Gastroesophageal sphincter (tissue), 3 donors: ENCODE results near the gene DCLK1.

Experiments used
- CTCF ChIP-seq, 4 experiments: fragments of 200-600 bp in 2 of 4; fragments of 450-650 bp in 2 of 4; sonication (generic) in 1 of 4; IDR thresholded peaks; one replicate each; pipeline ENCODE4 v1.5.1; 2017 to 2019; ENCODE audit warnings: antibody characterized with exemption in 4 of 4, mild to moderate bottlenecking in 2 of 4, moderate library complexity in 2 of 4
- EP300 ChIP-seq: sonication (generic); formaldehyde crosslinking; IDR thresholded peaks from one replicate; pipeline ENCODE4 v1.6.1; 2017; ENCODE audit warnings: antibody characterized with exemption, mild to moderate bottlenecking
- POLR2A ChIP-seq, 2 donors: fragments of 450-650 bp; IDR thresholded peaks; one replicate each; pipeline ENCODE4 v1.6.1; 2017; ENCODE audit warnings: antibody characterized with exemption in 2 of 2, mild to moderate bottlenecking in 2 of 2, moderate library complexity in 1 of 2
- POLR2AphosphoS5 ChIP-seq: sonication (generic); formaldehyde crosslinking; IDR thresholded peaks from one replicate; pipeline ENCODE4 v1.6.1; 2017; ENCODE audit warnings: antibody characterized with exemption

GRCh38 chr13:35995136-35995535, 136.0 kb downstream of the DCLK1 start:
- TF ChIP-seq CTCF (IDR thresholded peaks at IDR 0.05) (no peak), EP300 (no peak), POLR2A (IDR thresholded peaks at IDR 0.05) (no peak), POLR2AphosphoS5 (no peak)
